HUES6 (cell line): Measurements from ENCODE around the gene RAB30.
A peak's percentile ranks its signal among the peaks of the same experiment; 100 is the strongest.
"Not testable (repeated sequence)": the region's sequence is repeated elsewhere in the genome, so short reads cannot be mapped to it uniquely, and the experiment has no call there.

Experiments used
- H3K27ac ChIP-seq: 2 replicates; pipeline ENCODE4 v1.7.0; 2013; ENCODE audit warnings: low read depth, mild to moderate bottlenecking, low read length, inconsistent platforms
- H3K27me3 ChIP-seq: 2 replicates; pipeline ENCODE4 v1.6.1; 2013; ENCODE audit warnings: low read length; ENCODE audit not compliant: control insufficient read depth, insufficient read depth
- H3K36me3 ChIP-seq: 2 replicates; pipeline ENCODE4 v1.6.1; 2013; ENCODE audit warnings: low read length; ENCODE audit not compliant: control insufficient read depth, insufficient read depth
- H3K4me1 ChIP-seq: 2 replicates; pipeline ENCODE4 v1.6.1; 2013; ENCODE audit warnings: low read length; ENCODE audit not compliant: control insufficient read depth, insufficient read depth
- H3K4me3 ChIP-seq: 2 replicates; pipeline ENCODE4 v1.5.1; 2013; ENCODE audit warnings: low read depth, low read length
- H3K9ac ChIP-seq: one replicate; pipeline ENCODE4 v1.6.1; 2013; ENCODE audit warnings: mild to moderate bottlenecking, low read length
- H3K9me3 ChIP-seq: 2 replicates; pipeline ENCODE4 v1.6.1; 2013; ENCODE audit warnings: low read depth, low read length; ENCODE audit not compliant: control insufficient read depth, insufficient read depth

RAB30 gene

GRCh38 chr11:82959987-82960778, 111.5 kb downstream of the RAB30 start:
- peaks cover 10% of the 10 kb centered on the region for H3K4me1 ChIP-seq
- no peak overlapping the region for H3K9ac ChIP-seq
- no peak overlapping the region for H3K27ac ChIP-seq

DNA sequence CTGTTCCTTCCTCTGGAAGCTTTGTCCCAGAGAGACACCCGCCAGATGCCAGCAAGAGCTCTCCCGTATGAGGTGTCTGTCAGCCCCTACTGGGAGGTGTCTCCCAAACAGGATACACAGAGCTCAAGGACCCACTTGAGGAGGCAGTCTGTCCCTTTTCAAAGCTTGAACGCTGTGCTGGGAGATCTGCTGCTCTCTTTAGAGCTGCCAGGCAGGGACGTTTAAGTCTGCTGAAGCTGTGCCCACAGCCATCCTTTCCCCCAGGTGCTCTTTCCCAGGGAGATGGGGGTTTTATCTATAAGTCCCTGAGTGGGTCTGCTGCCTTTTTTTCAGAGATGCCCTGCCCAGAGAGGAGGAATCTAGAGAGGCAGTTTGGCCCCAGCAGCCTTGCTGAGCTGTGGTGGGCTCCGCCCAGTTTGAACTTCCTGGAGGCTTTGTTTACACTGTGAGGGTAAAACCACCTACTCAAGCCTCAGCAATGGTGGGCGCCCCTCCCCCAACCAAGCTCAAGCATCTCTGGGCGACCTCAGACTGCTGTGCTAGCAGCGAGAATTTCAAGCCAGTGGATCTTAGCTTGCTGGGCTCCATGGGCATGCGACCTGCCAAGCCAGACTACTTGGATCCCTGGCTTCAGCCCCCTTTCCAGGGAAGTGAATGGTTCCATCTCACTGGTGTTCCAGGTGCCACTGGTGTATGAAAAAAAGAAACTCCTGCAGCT, 115.8 kb downstream of the RAB30 start:
- 0 out of 2 replicates have a peak overlapping the region, but pooled peaks have one; percentile 6 for H3K4me3 ChIP-seq
- not testable (repeated sequence) for H3K9me3 ChIP-seq, H3K27me3 ChIP-seq, H3K36me3 ChIP-seq
- H3K27ac ChIP-seq, result 0 out of 2 replicates have a peak overlapping the region, but pooled peaks have one; percentile 22
- peak overlapping the region; percentile 7 for H3K9ac ChIP-seq
- peaks cover 10% of the 10 kb centered on the region for H3K4me1 ChIP-seq

More at GRCh38 chr11:82959987-82960778, 111.5 kb downstream of the RAB30 start:
- H3K36me3 ChIP-seq, result no peaks in the 10 kb centered on the region
- no peaks in the 10 kb centered on the region for H3K9me3 ChIP-seq
- no peak overlapping the region for H3K4me3 ChIP-seq
- H3K27me3 ChIP-seq, result no peaks in the 10 kb centered on the region

DNA sequence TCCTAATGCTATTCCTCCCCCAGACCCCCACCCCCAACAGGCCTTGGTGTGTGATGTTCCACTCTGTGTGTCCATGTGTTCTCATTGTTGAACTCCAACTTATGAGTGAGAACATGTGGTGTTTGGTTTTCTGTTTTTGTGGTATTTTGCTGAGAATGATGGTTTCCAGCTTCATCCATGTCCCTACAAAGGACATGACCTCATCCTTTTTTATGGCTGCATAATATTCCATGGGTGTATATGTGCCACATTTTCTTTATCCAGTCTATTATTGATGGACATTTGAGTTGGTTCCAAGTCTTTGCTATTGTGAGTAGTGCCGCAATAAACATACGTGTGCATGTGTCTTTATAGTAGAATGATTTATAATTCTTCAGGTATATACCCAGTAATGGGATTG, 121.2 kb downstream of the RAB30 start:
- not testable (repeated sequence) for H3K4me1 ChIP-seq, H3K9me3 ChIP-seq, H3K4me3 ChIP-seq, H3K9ac ChIP-seq, H3K36me3 ChIP-seq, H3K27ac ChIP-seq, H3K27me3 ChIP-seq

- no peak overlapping the region for H3K9ac ChIP-seq
- H3K9me3 ChIP-seq, result no peaks in the 10 kb centered on the region
- no peaks in the 10 kb centered on the region for H3K27me3 ChIP-seq
- 0 out of 2 replicates have a peak, but pooled peaks cover under 1% of the 10 kb centered on the region for H3K4me1 ChIP-seq
- no peak overlapping the region for H3K27ac ChIP-seq
- no peak overlapping the region for H3K4me3 ChIP-seq
- no peaks in the 10 kb centered on the region for H3K36me3 ChIP-seq
Observed at GRCh38 chr11:82949352-82949751, 122.3 kb downstream of the RAB30 start.

DNA sequence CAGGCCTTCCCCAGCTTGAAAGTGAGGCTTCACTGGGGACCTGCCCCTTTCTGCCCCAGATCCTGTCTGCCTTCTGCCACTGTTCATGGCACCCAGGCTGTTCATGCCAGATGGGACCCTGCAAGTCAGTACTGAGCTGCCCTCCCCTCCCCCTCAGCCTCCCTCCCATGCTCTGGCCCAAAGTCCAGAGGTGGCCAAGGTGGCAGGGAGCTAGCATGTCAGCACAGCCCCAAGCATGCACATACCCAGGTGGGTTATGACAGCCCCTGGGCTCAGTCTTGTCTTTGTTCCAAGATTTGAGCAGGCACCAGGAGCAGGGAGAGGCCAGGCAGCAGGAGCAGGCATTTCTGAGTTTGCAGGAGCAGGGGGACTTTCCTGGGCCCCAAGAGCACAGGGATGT, 126.0 kb downstream of the RAB30 start:
- Histone ChIP-seq H3K9me3 (0 out of 2 replicates have a peak, but pooled peaks cover 3% of the 10 kb centered on the region), H3K36me3 (no peaks in the 10 kb centered on the region), H3K4me3 (no peak overlapping the region), H3K27me3 (no peaks in the 10 kb centered on the region), H3K9ac (no peak overlapping the region), H3K4me1 (peaks cover 4% of the 10 kb centered on the region; the same call in 1 of the 2 replicates), H3K27ac (no peak overlapping the region)

GRCh38 chr11:82945041-82945440, 126.7 kb downstream of the RAB30 start:
- not testable (repeated sequence) for H3K27me3 ChIP-seq

DNA sequence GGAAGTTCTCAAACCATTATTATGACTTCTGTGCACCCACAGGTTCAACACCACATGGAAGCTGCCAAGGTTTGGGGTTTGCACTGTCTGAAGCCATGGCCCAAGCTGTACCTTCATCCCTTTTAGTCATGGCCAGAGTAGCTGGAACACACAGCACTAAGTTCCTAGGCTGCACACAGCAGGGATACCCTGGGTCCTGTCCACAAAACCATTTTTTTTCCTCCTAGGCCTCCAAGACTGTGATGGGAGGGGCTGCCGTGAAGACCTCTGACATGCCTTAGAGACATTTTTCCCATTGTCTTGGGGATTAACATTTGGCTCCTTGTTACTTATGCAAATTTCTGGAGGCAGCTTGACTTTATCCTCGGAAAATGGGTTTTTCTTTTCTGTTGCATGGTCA, 127.5 kb downstream of the RAB30 start:
- H3K4me3 ChIP-seq, result no peak overlapping the region
- peaks cover 4% of the 10 kb centered on the region; the same call in 1 of the 2 replicates for H3K4me1 ChIP-seq
- H3K9me3 ChIP-seq, result 0 out of 2 replicates have a peak, but pooled peaks cover 3% of the 10 kb centered on the region
- no peak overlapping the region for H3K27ac ChIP-seq
- no peak overlapping the region for H3K9ac ChIP-seq
- H3K36me3 ChIP-seq, result no peaks in the 10 kb centered on the region
- no peaks in the 10 kb centered on the region for H3K27me3 ChIP-seq

More at GRCh38 chr11:82945041-82945440, 126.7 kb downstream of the RAB30 start:
- H3K9ac ChIP-seq, H3K36me3 ChIP-seq, H3K4me3 ChIP-seq, H3K9me3 ChIP-seq, H3K27ac ChIP-seq, H3K4me1 ChIP-seq: not testable (repeated sequence)

GRCh38 chr11:82943430-82943829, 128.3 kb downstream of the RAB30 start:
- not testable (repeated sequence) for H3K9ac ChIP-seq, H3K27ac ChIP-seq

DNA sequence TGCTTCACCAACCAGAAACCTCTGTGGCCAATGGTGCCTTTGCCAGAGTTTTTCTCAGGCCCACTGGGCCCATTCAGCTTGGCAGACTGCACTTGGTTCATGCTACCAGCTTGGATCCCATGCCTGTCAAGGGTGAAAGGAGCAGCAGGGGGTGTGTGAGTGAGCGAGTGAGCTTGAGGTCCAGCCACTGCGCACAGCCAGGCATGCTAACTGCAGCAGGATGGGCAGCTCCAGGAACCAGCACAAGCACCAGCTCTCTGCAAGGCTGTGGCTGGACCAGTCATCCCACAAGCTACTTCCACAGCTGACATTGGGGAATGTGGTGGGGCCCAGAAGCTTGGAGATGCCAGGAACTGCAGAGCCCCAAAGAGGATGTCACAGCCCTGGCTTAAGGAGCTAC, 129.3 kb downstream of the RAB30 start:
- H3K27ac ChIP-seq, result no peak overlapping the region
- no peaks in the 10 kb centered on the region for H3K27me3 ChIP-seq
- H3K36me3 ChIP-seq, result no peaks in the 10 kb centered on the region
- peaks cover 4% of the 10 kb centered on the region; the same call in 1 of the 2 replicates for H3K4me1 ChIP-seq
- 0 out of 2 replicates have a peak, but pooled peaks cover 3% of the 10 kb centered on the region for H3K9me3 ChIP-seq
- H3K4me3 ChIP-seq, result no peak overlapping the region
- H3K9ac ChIP-seq, result no peak overlapping the region

More at GRCh38 chr11:82943430-82943829, 128.3 kb downstream of the RAB30 start:
- not testable (repeated sequence) for H3K36me3 ChIP-seq, H3K4me3 ChIP-seq, H3K27me3 ChIP-seq, H3K4me1 ChIP-seq, H3K9me3 ChIP-seq

DNA sequence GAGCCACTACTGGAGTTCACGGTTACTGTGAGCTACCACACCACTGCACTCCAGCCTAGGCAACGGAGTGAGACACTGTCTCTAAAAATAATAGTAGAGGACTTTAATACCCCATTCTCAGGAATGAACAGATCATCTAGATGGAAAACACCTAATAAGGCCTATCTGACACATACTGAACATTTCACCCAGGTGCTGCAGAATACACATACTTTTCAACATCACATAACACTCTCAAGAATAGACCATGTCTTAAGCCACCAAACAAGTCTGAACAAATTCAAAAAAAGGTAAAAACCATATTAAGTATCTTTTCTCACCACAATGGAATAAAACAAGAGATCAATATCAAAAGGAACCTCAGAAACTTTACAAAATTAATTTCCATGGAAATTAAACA, 132.2 kb downstream of the RAB30 start:
- no peaks in the 10 kb centered on the region for H3K27me3 ChIP-seq
- peaks cover 9% of the 10 kb centered on the region for H3K36me3 ChIP-seq
- H3K27ac ChIP-seq, result no peak overlapping the region
- H3K4me1 ChIP-seq, result peaks cover 4% of the 10 kb centered on the region; the same call in 1 of the 2 replicates
- H3K4me3 ChIP-seq, result no peak overlapping the region
- H3K9ac ChIP-seq, result no peak overlapping the region
- 0 out of 2 replicates have a peak, but pooled peaks cover 3% of the 10 kb centered on the region for H3K9me3 ChIP-seq

DNA sequence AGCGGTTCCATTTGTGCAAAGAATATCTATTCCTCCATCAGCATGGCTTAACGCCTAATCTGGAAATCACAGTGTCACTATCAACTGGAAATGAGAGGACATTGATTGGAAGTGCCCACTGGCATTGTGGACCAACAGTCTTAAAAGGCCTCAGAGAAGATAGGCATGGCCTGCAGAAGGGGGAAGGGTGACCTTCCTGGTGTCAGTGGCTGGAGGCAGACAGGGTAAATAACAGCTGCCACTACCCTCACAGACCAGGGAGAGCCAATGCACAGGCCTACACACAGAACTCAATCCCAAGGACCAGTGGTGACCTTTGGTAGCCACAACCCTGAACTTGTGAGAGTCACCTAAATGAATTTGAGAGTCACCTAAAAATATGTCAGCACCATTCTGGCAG, 134.1 kb downstream of the RAB30 start:
- Histone ChIP-seq H3K27ac (no peak overlapping the region), H3K4me3 (no peak overlapping the region), H3K9me3 (no peaks in the 10 kb centered on the region), H3K36me3 (peaks cover 27% of the 10 kb centered on the region), H3K27me3 (no peaks in the 10 kb centered on the region), H3K4me1 (no peaks in the 10 kb centered on the region), H3K9ac (no peak overlapping the region)
